ENCODE data around the gene SYNCRIP. TPM values are rescaled to one million over a fixed set of nuclear protein-coding genes. Genes with fewer than 3 reads are reported as not detected.
A peak's percentile ranks its signal among the peaks of the same experiment; 100 is the strongest.
"Not testable (repeated sequence)": the region's sequence is repeated elsewhere in the genome, so short reads cannot be mapped to it uniquely, and the experiment has no call there.

SYNCRIP gene
- total and polyA plus RNA-seq, 2 donors (not counting 1 experiment from before 2014, with no cell fraction given), result 29.2 to 44.3 TPM

DNA sequence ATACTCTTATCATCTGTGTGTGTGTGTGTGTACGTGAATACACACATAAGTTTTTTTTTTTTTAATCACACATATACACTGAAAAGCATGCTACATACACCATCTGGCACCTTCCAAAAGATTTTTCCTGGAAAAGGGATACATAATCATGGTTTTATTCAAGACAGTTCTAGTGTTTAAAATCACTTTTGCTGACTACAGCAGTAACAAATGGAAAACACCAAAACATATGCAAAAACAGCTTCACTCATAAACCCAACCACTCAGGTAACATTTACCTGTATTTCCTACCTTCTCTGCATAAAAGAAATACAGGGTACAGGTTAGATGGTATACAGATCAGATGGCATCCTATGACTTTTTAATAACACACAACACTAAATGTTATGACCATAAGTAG, 51.5 kb downstream of the SYNCRIP start:
- no peaks in the 10 kb centered on the region for H4K20me1 ChIP-seq (ENCODE audit: control insufficient read depth, extremely low read depth, insufficient read depth, low read length)
- TF ChIP-seq CTCF (conservative IDR thresholded peaks at IDR 0.05 in 1 of 2, IDR thresholded peaks at IDR 0.05 in 1 of 2; ENCODE audit: low read depth in 1 of 2, low read length in 2 of 2), result no peak
- TF ChIP-seq EZH2 (IDR thresholded peaks at IDR 0.05; ENCODE audit: low read length, missing control alignments), result no peak
- peaks cover 5% of the 10 kb centered on the region for H3K4me1 ChIP-seq (ENCODE audit: control insufficient read depth, extremely low read depth, insufficient read depth, low read length)
- no peaks in the 10 kb centered on the region for H3K27me3 ChIP-seq (ENCODE audit: control insufficient read depth, insufficient read depth, low read length)
- no peak overlapping the region for H2AFZ ChIP-seq (ENCODE audit: low read length)
- no peaks in the 10 kb centered on the region for H3K36me3 ChIP-seq (ENCODE audit: control insufficient read depth, insufficient read depth, low read length)
- no peaks in the 10 kb centered on the region for H3K9me3 ChIP-seq (ENCODE audit: control insufficient read depth, insufficient read depth, low read depth, low read length)
- H3K4me2 ChIP-seq (ENCODE audit: extremely low read depth, insufficient read depth, low read length), result peak overlapping the region; percentile 15
- no peak for DNase-seq (ENCODE audit: low read depth in 2 of 2)
- no peak overlapping the region for H3K9ac ChIP-seq (ENCODE audit: insufficient read depth, low read length)
- no peak overlapping the region for H3K4me3 ChIP-seq (replicated peaks in 1 of 4; ENCODE audit: control extremely low read depth in 1 of 4, insufficient read depth in 1 of 4, low read depth in 3 of 4, low read length in 4 of 4)
- no peak overlapping the region for H3K27ac ChIP-seq (ENCODE audit: insufficient read depth, low read length)
- H3K79me2 ChIP-seq (ENCODE audit: control insufficient read depth, insufficient read depth, low read length), result peaks cover 53% of the 10 kb centered on the region

DNA sequence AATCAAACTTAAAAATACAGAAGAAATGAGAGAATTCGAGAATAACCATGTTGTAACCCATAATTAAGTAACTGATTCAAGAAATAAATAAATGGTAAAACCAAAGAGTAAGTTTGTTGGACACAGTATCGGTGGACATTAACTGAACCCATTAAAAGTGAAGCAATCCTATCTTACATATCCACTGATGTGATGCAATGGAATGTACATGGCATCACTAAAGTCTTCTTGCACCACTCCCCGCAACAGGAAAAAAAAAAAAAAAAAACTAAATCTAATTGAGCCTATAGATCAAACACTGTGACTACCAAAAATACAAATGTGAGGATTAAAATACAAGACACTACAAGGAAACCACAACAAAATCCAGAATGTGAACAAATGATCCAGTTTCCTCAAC, 56.9 kb downstream of the SYNCRIP start:
- no peaks in the 10 kb centered on the region for H3K27me3 ChIP-seq (ENCODE audit: control insufficient read depth, insufficient read depth, low read length)
- no peaks in the 10 kb centered on the region for H4K20me1 ChIP-seq (ENCODE audit: control insufficient read depth, extremely low read depth, insufficient read depth, low read length)
- no peak overlapping the region for H3K27ac ChIP-seq (ENCODE audit: insufficient read depth, low read length)
- H3K79me2 ChIP-seq (ENCODE audit: control insufficient read depth, insufficient read depth, low read length), result peaks cover 46% of the 10 kb centered on the region
- no peaks in the 10 kb centered on the region for H3K36me3 ChIP-seq (ENCODE audit: control insufficient read depth, insufficient read depth, low read length)
- no peak overlapping the region for H2AFZ ChIP-seq (ENCODE audit: low read length)
- no peak overlapping the region for H3K4me2 ChIP-seq (ENCODE audit: extremely low read depth, insufficient read depth, low read length)
- no peak for DNase-seq (ENCODE audit: low read depth in 2 of 2)
- no peaks in the 10 kb centered on the region for H3K9me3 ChIP-seq (ENCODE audit: control insufficient read depth, insufficient read depth, low read depth, low read length)
- TF ChIP-seq CTCF (conservative IDR thresholded peaks at IDR 0.05 in 1 of 2, IDR thresholded peaks at IDR 0.05 in 1 of 2; ENCODE audit: low read depth in 1 of 2, low read length in 2 of 2) (no peak), EZH2 (IDR thresholded peaks at IDR 0.05; ENCODE audit: low read length, missing control alignments) (no peak)
- H3K9ac ChIP-seq (ENCODE audit: insufficient read depth, low read length), result no peak overlapping the region
- H3K4me3 ChIP-seq (replicated peaks in 1 of 4; ENCODE audit: control extremely low read depth in 1 of 4, insufficient read depth in 1 of 4, low read depth in 3 of 4, low read length in 4 of 4), result no peak overlapping the region
- peaks cover 5% of the 10 kb centered on the region for H3K4me1 ChIP-seq (ENCODE audit: control insufficient read depth, extremely low read depth, insufficient read depth, low read length)

DNA sequence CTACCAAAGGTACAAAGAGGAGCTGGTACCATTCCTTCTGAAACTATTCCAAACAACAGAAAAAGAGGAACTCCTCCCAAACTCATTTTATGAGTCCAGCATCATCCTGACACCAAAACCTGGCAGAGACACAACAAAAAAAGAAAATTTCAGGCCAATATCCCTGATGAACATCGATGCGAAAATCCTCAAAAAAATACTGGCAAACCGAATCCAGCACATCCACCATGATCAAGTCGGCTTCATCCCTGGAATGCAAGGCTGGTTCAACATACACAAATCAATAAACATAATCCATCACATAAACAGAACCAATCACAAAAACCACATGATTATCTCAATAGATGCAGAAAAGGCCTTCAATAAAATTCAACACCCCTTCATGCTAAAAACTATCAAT, 59.9 kb downstream of the SYNCRIP start:
- H2AFZ ChIP-seq (ENCODE audit: low read length); H4K20me1 ChIP-seq (ENCODE audit: control insufficient read depth, extremely low read depth, insufficient read depth, low read length); H3K9me3 ChIP-seq (ENCODE audit: control insufficient read depth, insufficient read depth, low read depth, low read length); DNase-seq (ENCODE audit: low read depth in 2 of 2); H3K9ac ChIP-seq (ENCODE audit: insufficient read depth, low read length); H3K27me3 ChIP-seq (ENCODE audit: control insufficient read depth, insufficient read depth, low read length); H3K36me3 ChIP-seq (ENCODE audit: control insufficient read depth, insufficient read depth, low read length); H3K27ac ChIP-seq (ENCODE audit: insufficient read depth, low read length); H3K4me3 ChIP-seq (replicated peaks in 1 of 4; ENCODE audit: control extremely low read depth in 1 of 4, insufficient read depth in 1 of 4, low read depth in 3 of 4, low read length in 4 of 4); H3K4me2 ChIP-seq (ENCODE audit: extremely low read depth, insufficient read depth, low read length): not testable (repeated sequence)
- peaks cover 48% of the 10 kb centered on the region for H3K79me2 ChIP-seq (ENCODE audit: control insufficient read depth, insufficient read depth, low read length)
- H3K4me1 ChIP-seq (ENCODE audit: control insufficient read depth, extremely low read depth, insufficient read depth, low read length), result peaks cover 11% of the 10 kb centered on the region

Data from fibroblast of lung (primary cell).